K562 (cell line): ENCODE results near the gene HSF2BP. TPM values are rescaled to one million over a fixed set of nuclear protein-coding genes. Genes with fewer than 3 reads are reported as not detected.

Source experiments
- ATAC-seq: fragments of 200-7000 bp; cut with Tn5 transposase; 3 replicates; pipeline ENCODE4 v1.9.1; 2020; ENCODE audit warnings: moderate library complexity
- BruUV-seq: library from RNA; stranded (reverse); fragments of 400-500 nt; replicated peaks from 2 replicates; lab custom pipeline; 2021; lab: Mats Ljungman, UMichigan
- CTCF ChIA-PET: fragments of 300-600 bp; formaldehyde crosslinking; extraction: SDS; loops from one replicate; lab custom pipeline; 2021; ENCODE audit warnings: low intra/inter-chr PET ratio; lab: Yijun Ruan, JAX
- POLR2A ChIA-PET: fragments of 300-600, 350-650 bp; sonication (Branson Sonifier 250); formaldehyde crosslinking; extraction: SDS; loops from one replicate; lab custom pipeline; 2021; ENCODE audit warnings: antibody characterized with exemption, inconsistent platforms; lab: Yijun Ruan, JAX
- DNase-seq, 4 experiments: peaks; one replicate each; pipeline versions ENCODE4 v3.0.0 to v3.0.0-alpha.2; 2011 to 2018; ENCODE audit warnings: low spot score in 3 of 4, mixed read lengths in 3 of 4; ENCODE audit errors: extremely low read depth in 1 of 4
- FAIRE-seq: peaks from 2 replicates; lab custom pipeline; 2011; peaks lifted over from hg19 to GRCh38; lab: Jason Lieb, UNC
- H2AFZ ChIP-seq: 2 replicates; pipeline ENCODE4 v1.6.0; 2011; ENCODE audit warnings: low read depth, low read length, control low read depth, inconsistent platforms
- H3K27ac ChIP-seq: fragments of 200-600 bp; 3 replicates; pipeline ENCODE4 v1.8.0; 2011; ENCODE audit warnings: low read depth, mild to moderate bottlenecking, control low read depth, inconsistent platforms, low read length, moderate library complexity, mixed read lengths; ENCODE audit errors: extremely low read depth
- H3K27me3 ChIP-seq, 2 experiments: fragments of 300-600 bp in 1 of 2; 2 replicates in 1 of 2; 3 replicates in 1 of 2; pipeline versions ENCODE4 v1.6.0 to v1.8.0; 2011; ENCODE audit warnings: inconsistent platforms in 2 of 2, low read length in 2 of 2, mild to moderate bottlenecking in 1 of 2, mixed read lengths in 1 of 2, moderate library complexity in 1 of 2; ENCODE audit not compliant: control insufficient read depth in 2 of 2, insufficient read depth in 2 of 2
- H3K36me3 ChIP-seq: fragments of 300-600 bp; 3 replicates; pipeline ENCODE4 v1.8.0; 2011; ENCODE audit warnings: mild to moderate bottlenecking, low read length, inconsistent platforms; ENCODE audit not compliant: control insufficient read depth, insufficient read depth
- H3K4me1 ChIP-seq, 2 experiments: fragments of 200-600 bp in 1 of 2; replicated peaks in 1 of 2; 2 replicates in 1 of 2; 3 replicates in 1 of 2; pipeline versions ENCODE4 v1.5.1 to v1.8.0; 2011; ENCODE audit warnings: inconsistent platforms in 2 of 2, low read length in 2 of 2, mild to moderate bottlenecking in 1 of 2, mixed read lengths in 1 of 2, moderate library complexity in 1 of 2; ENCODE audit not compliant: control insufficient read depth in 2 of 2, insufficient read depth in 2 of 2
- H3K4me2 ChIP-seq: 2 replicates; pipeline ENCODE4 v1.6.1; 2011; ENCODE audit warnings: low read length, control low read depth, inconsistent platforms, mixed read lengths; ENCODE audit not compliant: insufficient read depth
- H3K4me3 ChIP-seq: fragments of 200-600 bp; sonication (generic), shearing (Covaris generic); 2 replicates; pipeline ENCODE4 v1.5.1; 2016; ENCODE audit warnings: control low read depth, inconsistent platforms
- H3K79me2 ChIP-seq: fragments of 200-600 bp; 3 replicates; pipeline ENCODE4 v1.8.0; 2011; ENCODE audit warnings: low read length, inconsistent platforms; ENCODE audit not compliant: control insufficient read depth, insufficient read depth
- H3K9ac ChIP-seq, 2 experiments: 2 replicates each; pipeline versions ENCODE4 v1.6.0 to v1.6.1; 2011; ENCODE audit warnings: low read depth in 2 of 2, low read length in 2 of 2, control low read depth in 1 of 2, inconsistent platforms in 1 of 2, mild to moderate bottlenecking in 1 of 2, mixed read lengths in 1 of 2; ENCODE audit not compliant: insufficient read depth in 1 of 2
- H3K9me1 ChIP-seq: one replicate; pipeline ENCODE4 v1.6.0; 2011; ENCODE audit warnings: inconsistent platforms, mild to moderate bottlenecking, low read length, moderate library complexity; ENCODE audit not compliant: control insufficient read depth, insufficient read depth
- H3K9me3 ChIP-seq: replicated peaks from 2 replicates; pipeline ENCODE4 v1.5.1; 2011; ENCODE audit warnings: low read depth, low read length, inconsistent platforms; ENCODE audit not compliant: control insufficient read depth, insufficient read depth
- H4K20me1 ChIP-seq: replicated peaks from 2 replicates; pipeline ENCODE4 v1.6.1; 2011; ENCODE audit warnings: low read length, inconsistent platforms, mixed read lengths; ENCODE audit not compliant: control insufficient read depth, insufficient read depth
- BACH1 ChIP-seq: fragments of 200-800 bp; sonication (Bioruptor generic); IDR thresholded peaks from 2 replicates; pipeline ENCODE4 v1.6.1; 2016; ENCODE audit warnings: missing genetic modification characterization, missing compliant biosample characterization
- CREBBP ChIP-seq: IDR thresholded peaks from one replicate; pipeline ENCODE4 v1.6.1; 2012; ENCODE audit warnings: low read depth, mild to moderate bottlenecking, control low read depth, inconsistent platforms, low read length
- CTCFL ChIP-seq: IDR thresholded peaks from 2 replicates; pipeline ENCODE4 v1.6.1; 2011; ENCODE audit warnings: borderline replicate concordance, low read depth, mild to moderate bottlenecking, moderate library complexity, low read length; ENCODE audit not compliant: insufficient read depth, poor library complexity, severe bottlenecking
- PREB ChIP-seq: sonication (generic); formaldehyde crosslinking; IDR thresholded peaks from 2 replicates; pipeline ENCODE4 v1.8.1; 2023; ENCODE audit warnings: mild to moderate bottlenecking, missing genetic modification reagents
- ZBTB40 ChIP-seq, 2 experiments: fragments of 450-650 bp in 1 of 2; sonication (generic) in 1 of 2; formaldehyde crosslinking in 1 of 2; IDR thresholded peaks; 2 replicates each; pipeline versions ENCODE4 v1.7.1 to v1.9.0; 2016 to 2022; ENCODE audit warnings: inconsistent platforms in 1 of 2, mild to moderate bottlenecking in 1 of 2, missing genetic modification reagents in 1 of 2
- ZBTB49 ChIP-seq: sonication (generic); formaldehyde crosslinking; IDR thresholded peaks from 2 replicates; pipeline ENCODE4 v1.8.0; 2022; ENCODE audit warnings: missing genetic modification reagents, mild to moderate bottlenecking, borderline replicate concordance
- WGBS: fragments of 100-300 bp; shearing (Covaris generic); methylation state at CpG from one replicate; pipeline ENCODE4 v1.1.6; 2016; ENCODE audit warnings: low coverage, mixed read lengths; ENCODE audit not compliant: insufficient coverage; ENCODE audit errors: missing lambda C conversion rate; 5-methylcytosine and 5-hydroxymethylcytosine counted together
- in situ Hi-C: fragments of 300-500 bp; cut with MboI; formaldehyde crosslinking; loops from 4 replicates; pipeline ENCODE4 v1.15.0; 2018; ENCODE audit warnings: inconsistent platforms, mixed read lengths
- intact Hi-C: fragments of 100-400 bp; cut with micrococcal nuclease; formaldehyde crosslinking; loops from 2 replicates; pipeline ENCODE4 v1.14.2; 2022
- polyA plus RNA-seq, 8 experiments: library from polyadenylated mRNA; depleted of rRNA in 4 of 8; stranded (reverse) in 5 of 8; unstranded in 3 of 8; fragments of >200 nt; fragmentation: Nextera tagmentation in 2 of 8; fragmentation: Illumina TruSeq in 1 of 8; extraction: Ambion mirVana in 2 of 8; extraction: Trizol in 1 of 8; gene quantifications; 2 replicates each; pipeline versions ENCODE4 v1.2.1 to v1.2.3, GENCODE V29; 2011 to 2014; ENCODE audit warnings: inconsistent platforms in 1 of 8, missing spikeins in 1 of 8
- total RNA-seq, 7 experiments: library from RNA; depleted of rRNA in 6 of 7; stranded (reverse); fragments of >200 nt in 6 of 7; fragmentation: Illumina TruSeq in 2 of 7; extraction: Trizol in 2 of 7; gene quantifications; 2 replicates each; pipeline versions ENCODE4 v1.2.1 to v1.2.3, GENCODE V29; 2011 to 2021; ENCODE audit warnings: low replicate concordance in 1 of 7

The HSF2BP gene
- total and polyA plus RNA-seq, 9 of the 15 experiments (the other 6 are each of a cell fraction or from before 2014, with no cell fraction given), result 0.04 to 0.57 (median 0.20) TPM; not detected in 2

GRCh38 chr21:43676391-43676790 lies 17.1 kb upstream of the HSF2BP start:
- no peak overlapping the region for H3K27ac ChIP-seq
- H3K9me3 ChIP-seq, result no peaks in the 10 kb centered on the region
- no peak overlapping the region for H3K4me3 ChIP-seq
- H2AFZ ChIP-seq, result no peak overlapping the region
- no TSS peak for BruUV-seq
- in situ Hi-C loops (no loop called here), intact Hi-C loops (no loop called here)
- no peaks in the 10 kb centered on the region for H3K9me1 ChIP-seq
- DNase-seq (no peak), ATAC-seq (no peak), FAIRE-seq (no peak)
- no peaks in the 10 kb centered on the region for H4K20me1 ChIP-seq
- H3K4me2 ChIP-seq, result no peak overlapping the region
- H3K4me1 ChIP-seq, result no peaks in the 10 kb centered on the region
- ChIA-PET CTCF (no interaction called here), POLR2A (interaction anchor here (0.7 to 1.3 kb wide), 5 partner anchors 9 to 409 kb away, joined by 3 to 6 read pairs (median 3); partner anchors contain the start of genes HSF2BP and RRP1B)
- H3K9ac ChIP-seq, result no peak overlapping the region
- 90% methylated on average over 15 of the region's 15 CpGs for WGBS
- no peaks in the 10 kb centered on the region for H3K27me3 ChIP-seq
- H3K79me2 ChIP-seq, result no peaks in the 10 kb centered on the region
- H3K36me3 ChIP-seq, result peaks cover 92% of the 10 kb centered on the region
- TF ChIP-seq BACH1 (tag) (no peak), CTCFL (no peak), CREBBP (no peak), ZBTB40 (IDR thresholded peaks at IDR 0.05) (no peak), ZBTB40 (CRISPR knock-in tag; IDR thresholded peaks at IDR 0.05) (no peak), ZBTB49 (no peak), PREB (CRISPR knock-in tag) (no peak)
